A673 (cell line): ENCODE results near the gene KYNU. TPM values are rescaled to one million over a fixed set of nuclear protein-coding genes. Genes with fewer than 3 reads are reported as not detected.
"Not testable (repeated sequence)": the region's sequence is repeated elsewhere in the genome, so short reads cannot be mapped to it uniquely, and the experiment has no call there.

Source experiments
- BruUV-seq: library from RNA; stranded (reverse); fragments of 400-500 nt; replicated peaks from 2 replicates; lab custom pipeline; 2021; lab: Mats Ljungman, UMichigan
- CTCF ChIA-PET: fragments of 300-600 bp; sonication (Branson Sonifier 250); formaldehyde crosslinking; loops from one replicate; lab custom pipeline; 2022; ENCODE audit warnings: antibody characterized with exemption; lab: Charles Lee
- POLR2A ChIA-PET: fragments of 300-600 bp; sonication (Branson Sonifier 250); formaldehyde crosslinking; loops from one replicate; lab custom pipeline; 2022; ENCODE audit warnings: antibody characterized with exemption; ENCODE audit not compliant: low non-redundant PET; lab: Charles Lee
- DNase-seq: peaks from one replicate; pipeline ENCODE4 v3.0.0-alpha.2; 2015; ENCODE audit warnings: low spot score
- H3K27ac ChIP-seq: fragments of 200-600 bp; sonication (generic); 2 replicates; pipeline ENCODE4 v1.5.1; 2016; ENCODE audit warnings: mixed run types, low read depth, mild to moderate bottlenecking, mixed read lengths, antibody characterized with exemption, low read length; ENCODE audit not compliant: poor library complexity, severe bottlenecking
- H3K27me3 ChIP-seq: fragments of 200-600 bp; sonication (generic); replicated peaks from 2 replicates; pipeline ENCODE4 v1.6.1; 2017; ENCODE audit warnings: mixed run types, low read depth, mild to moderate bottlenecking, mixed read lengths, antibody characterized with exemption, low read length; ENCODE audit not compliant: insufficient read depth, poor library complexity
- H3K36me3 ChIP-seq: fragments of 200-600 bp; sonication (generic); 2 replicates; pipeline ENCODE4 v1.6.1; 2016; ENCODE audit warnings: mixed run types, mild to moderate bottlenecking, mixed read lengths, antibody characterized with exemption, low read length; ENCODE audit not compliant: insufficient read depth, poor library complexity, severe bottlenecking
- H3K4me1 ChIP-seq: fragments of 200-600 bp; sonication (generic); 2 replicates; pipeline ENCODE4 v1.6.1; 2017; ENCODE audit warnings: mixed run types, mild to moderate bottlenecking, mixed read lengths, antibody characterized with exemption, low read length; ENCODE audit not compliant: insufficient read depth, poor library complexity, severe bottlenecking
- H3K4me3 ChIP-seq: fragments of 200-600 bp; sonication (generic); 2 replicates; pipeline ENCODE4 v1.5.1; 2016; ENCODE audit warnings: low read depth, mixed run types, mild to moderate bottlenecking, mixed read lengths, low read length; ENCODE audit not compliant: poor library complexity, severe bottlenecking
- H3K9me3 ChIP-seq: fragments of 200-600 bp; sonication (generic); 2 replicates; pipeline ENCODE4 v1.6.1; 2016; ENCODE audit warnings: mixed run types, low read depth, mild to moderate bottlenecking, mixed read lengths, antibody characterized with exemption, low read length; ENCODE audit not compliant: poor library complexity, severe bottlenecking
- EZH2 ChIP-seq: fragments of 200-600 bp; sonication (generic); IDR thresholded peaks from 2 replicates; pipeline ENCODE4 v1.6.1; 2017; ENCODE audit warnings: borderline replicate concordance, low read depth, mild to moderate bottlenecking, mixed read lengths, antibody characterized with exemption, low read length; ENCODE audit not compliant: poor library complexity, severe bottlenecking
- intact Hi-C: fragments of 100-400 bp; cut with micrococcal nuclease; formaldehyde crosslinking; loops from one replicate; pipeline ENCODE4 v1.10.0; 2022; ENCODE audit not compliant: unreplicated experiment
- total RNA-seq: library from RNA; stranded (reverse); gene quantifications from 2 replicates; pipeline ENCODE4 v1.2.3, GENCODE V29; 2021
- TF ChIP-seq, protein P1 (sequence below): fragments of 300-800, 200-600 bp; sonication (generic); conservative IDR thresholded peaks from 2 replicates; pipeline ENCODE4 v1.5.1; 2017; ENCODE audit warnings: low read depth, mild to moderate bottlenecking, antibody characterized with exemption, low read length, moderate library complexity, mixed read lengths

KYNU gene
- total RNA-seq, 1 experiment from 2014 or later = 2.5 TPM

DNA sequence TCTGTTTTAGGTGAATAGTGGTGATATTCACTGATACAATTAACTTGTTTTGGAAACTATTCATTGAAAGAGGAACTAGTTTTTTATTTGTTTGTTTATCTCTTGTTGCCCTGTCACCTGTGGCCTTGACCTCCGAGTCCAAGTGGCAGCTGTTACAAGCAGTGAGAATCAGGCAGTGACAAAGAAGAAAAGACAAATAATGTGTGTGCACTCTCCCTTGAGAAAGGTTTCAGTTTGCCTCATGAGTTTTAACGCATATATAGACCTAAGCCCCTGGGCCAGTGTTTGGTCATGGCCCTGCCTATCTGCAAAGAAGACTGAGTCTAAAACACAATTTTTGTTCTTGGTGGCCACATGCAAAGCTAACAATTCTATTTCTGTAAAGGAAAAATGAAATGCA, 15.3 kb downstream of the KYNU start:
- no peak overlapping the region for H3K27ac ChIP-seq
- peaks cover 5% of the 10 kb centered on the region for H3K4me1 ChIP-seq
- H3K36me3 ChIP-seq = no peaks in the 10 kb centered on the region
- intact Hi-C loops = no loop called here
- H3K27me3 ChIP-seq = no peaks in the 10 kb centered on the region
- no peaks in the 10 kb centered on the region for H3K9me3 ChIP-seq
- no TSS peak for BruUV-seq
- POLR2A ChIA-PET = no interaction called here
- CTCF ChIA-PET = no interaction called here
- no peak for TF ChIP-seq EZH2
- TF ChIP-seq, protein P1, sequence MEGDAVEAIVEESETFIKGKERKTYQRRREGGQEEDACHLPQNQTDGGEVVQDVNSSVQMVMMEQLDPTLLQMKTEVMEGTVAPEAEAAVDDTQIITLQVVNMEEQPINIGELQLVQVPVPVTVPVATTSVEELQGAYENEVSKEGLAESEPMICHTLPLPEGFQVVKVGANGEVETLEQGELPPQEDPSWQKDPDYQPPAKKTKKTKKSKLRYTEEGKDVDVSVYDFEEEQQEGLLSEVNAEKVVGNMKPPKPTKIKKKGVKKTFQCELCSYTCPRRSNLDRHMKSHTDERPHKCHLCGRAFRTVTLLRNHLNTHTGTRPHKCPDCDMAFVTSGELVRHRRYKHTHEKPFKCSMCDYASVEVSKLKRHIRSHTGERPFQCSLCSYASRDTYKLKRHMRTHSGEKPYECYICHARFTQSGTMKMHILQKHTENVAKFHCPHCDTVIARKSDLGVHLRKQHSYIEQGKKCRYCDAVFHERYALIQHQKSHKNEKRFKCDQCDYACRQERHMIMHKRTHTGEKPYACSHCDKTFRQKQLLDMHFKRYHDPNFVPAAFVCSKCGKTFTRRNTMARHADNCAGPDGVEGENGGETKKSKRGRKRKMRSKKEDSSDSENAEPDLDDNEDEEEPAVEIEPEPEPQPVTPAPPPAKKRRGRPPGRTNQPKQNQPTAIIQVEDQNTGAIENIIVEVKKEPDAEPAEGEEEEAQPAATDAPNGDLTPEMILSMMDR = no peak
- H3K4me3 ChIP-seq = no peak overlapping the region
- DNase-seq = no peak

DNA sequence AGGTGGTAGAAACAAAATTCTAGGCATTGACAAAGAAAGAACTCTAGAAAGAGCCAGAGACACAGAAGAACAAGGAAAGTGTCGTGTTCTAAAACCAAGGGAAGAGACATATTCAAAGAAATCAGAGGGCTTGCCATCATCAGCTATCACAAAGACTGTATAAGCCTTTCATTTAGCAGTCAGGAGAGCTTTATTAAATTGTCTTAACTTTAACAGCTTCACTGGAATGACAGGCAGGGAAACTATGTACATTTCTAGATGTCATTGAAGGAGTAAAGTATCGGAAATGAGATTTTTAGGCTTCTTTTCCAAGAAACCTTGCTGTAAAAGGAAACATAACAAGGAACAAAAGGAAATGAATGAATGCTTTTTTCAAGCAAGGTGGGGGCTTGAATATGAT, 15.8 kb downstream of the KYNU start:
- no peaks in the 10 kb centered on the region for H3K36me3 ChIP-seq
- DNase-seq = no peak
- TF ChIP-seq, protein P1 = no peak
- TF ChIP-seq EZH2 = no peak
- H3K9me3 ChIP-seq = no peaks in the 10 kb centered on the region
- no TSS peak for BruUV-seq
- peaks cover 5% of the 10 kb centered on the region for H3K4me1 ChIP-seq
- CTCF ChIA-PET = no interaction called here
- POLR2A ChIA-PET = no interaction called here
- H3K27me3 ChIP-seq = no peaks in the 10 kb centered on the region
- intact Hi-C loops = no loop called here
- no peak overlapping the region for H3K27ac ChIP-seq
- no peak overlapping the region for H3K4me3 ChIP-seq

DNA sequence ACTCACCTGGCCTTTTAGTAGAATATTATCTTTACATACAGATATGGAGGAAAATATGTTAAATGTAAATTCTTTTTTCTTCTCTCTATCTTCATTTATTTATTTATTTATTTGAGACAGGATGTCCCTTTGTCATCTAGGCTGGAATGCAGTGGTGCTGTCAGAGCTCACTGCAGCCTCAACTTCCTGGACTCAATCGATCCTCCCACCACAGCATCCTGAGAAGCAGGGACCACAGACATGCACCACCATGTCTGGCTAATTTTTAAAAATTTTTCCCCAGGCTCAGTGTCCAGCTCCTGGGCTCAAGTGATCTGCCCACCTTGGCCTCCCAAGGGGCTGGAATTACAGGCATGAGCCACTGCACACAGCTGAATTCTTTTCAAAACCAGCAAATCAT, 20.3 kb downstream of the KYNU start:
- Histone ChIP-seq H3K36me3 (no peaks in the 10 kb centered on the region), H3K27ac (no peak overlapping the region), H3K27me3 (no peaks in the 10 kb centered on the region), H3K9me3 (no peaks in the 10 kb centered on the region), H3K4me1 (no peaks in the 10 kb centered on the region), H3K4me3 (no peak overlapping the region)
- no TSS peak for BruUV-seq
- ChIA-PET POLR2A (no interaction called here), CTCF (no interaction called here)
- intact Hi-C loops = no loop called here
- no peak for DNase-seq
- TF ChIP-seq, protein P1 = no peak
- TF ChIP-seq EZH2 = no peak

DNA sequence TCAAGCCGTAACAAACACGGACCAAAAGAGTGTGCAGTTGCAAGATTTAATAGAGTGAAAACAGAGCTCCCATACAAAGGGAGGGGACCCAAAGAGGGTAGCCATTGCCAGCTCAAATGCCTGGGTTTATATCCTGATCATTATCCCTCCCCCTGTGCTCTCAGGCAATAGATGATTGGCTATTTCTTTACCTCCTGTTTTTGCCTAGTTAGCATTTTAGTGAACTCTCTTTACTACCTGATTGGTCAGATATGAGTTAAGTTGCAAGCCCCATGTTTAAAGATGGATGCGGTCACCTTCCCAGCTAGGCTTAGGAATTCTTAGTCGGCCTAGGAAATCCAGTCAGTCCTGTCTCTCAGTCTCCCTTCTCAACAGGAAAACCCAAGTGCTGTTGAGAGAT, 22.9 kb downstream of the KYNU start:
- H3K27ac ChIP-seq, H3K4me3 ChIP-seq, H3K9me3 ChIP-seq, CTCF ChIA-PET, BruUV-seq, H3K27me3 ChIP-seq, POLR2A ChIA-PET, DNase-seq, H3K4me1 ChIP-seq, intact Hi-C loops, H3K36me3 ChIP-seq: not testable (repeated sequence)
